CD8-positive, alpha-beta memory T cell (primary cell): Measurements from ENCODE around the gene NFATC2. TPM values are rescaled to one million over a fixed set of nuclear protein-coding genes. Genes with fewer than 3 reads are reported as not detected.

Experiments
- CTCF ChIA-PET: fragments of 350-600 bp; sonication (Branson Sonifier 250); formaldehyde crosslinking; loops from one replicate; lab custom pipeline; 2021; ENCODE audit warnings: antibody characterized with exemption; lab: Charles Lee
- POLR2A ChIA-PET: fragments of 350-600 bp; sonication (Branson Sonifier 250); formaldehyde crosslinking; loops from one replicate; lab custom pipeline; 2021; ENCODE audit warnings: antibody characterized with exemption; lab: Charles Lee
- DNase-seq, 5 donors: peaks; one replicate each; pipeline versions ENCODE4 v3.0.0 to v3.0.0-alpha.2; 2020 to 2022; ENCODE audit warnings: mixed read lengths in 1 of 5
- H3K27ac ChIP-seq: one replicate; pipeline ENCODE4 v1.7.0; 2013; ENCODE audit warnings: low read depth, mild to moderate bottlenecking, low read length, moderate library complexity
- H3K27me3 ChIP-seq: 2 replicates; pipeline ENCODE4 v1.7.0; 2013; ENCODE audit warnings: low read length, mild to moderate bottlenecking; ENCODE audit not compliant: insufficient read depth, poor library complexity, severe bottlenecking
- H3K36me3 ChIP-seq: 2 replicates; pipeline ENCODE4 v1.7.0; 2013; ENCODE audit warnings: mild to moderate bottlenecking, low read length, moderate library complexity; ENCODE audit not compliant: insufficient read depth
- H3K4me1 ChIP-seq: 2 replicates; pipeline ENCODE4 v1.7.0; 2013; ENCODE audit warnings: mild to moderate bottlenecking, low read length, moderate library complexity; ENCODE audit not compliant: insufficient read depth
- H3K4me3 ChIP-seq: 2 replicates; pipeline ENCODE4 v1.7.0; 2013; ENCODE audit warnings: mild to moderate bottlenecking, low read length
- H3K9me3 ChIP-seq: 2 replicates; pipeline ENCODE4 v1.7.0; 2013; ENCODE audit warnings: mild to moderate bottlenecking, low read length
- H3K27ac Mint-ChIP-seq, 8 donors: one replicate each; pipeline ENCODE4 v1.8.0; 2020 to 2021; ENCODE audit warnings: mixed read lengths in 8 of 8, mild to moderate bottlenecking in 6 of 8, inconsistent platforms in 3 of 8, moderate library complexity in 3 of 8
- H3K27me3 Mint-ChIP-seq, 2 donors: one replicate each; pipeline ENCODE4 v1.8.0; 2020 to 2021; ENCODE audit warnings: mixed read lengths in 2 of 2, mild to moderate bottlenecking in 1 of 2, moderate library complexity in 1 of 2
- H3K36me3 Mint-ChIP-seq, 3 donors: one replicate each; pipeline ENCODE4 v1.8.0; 2020 to 2021; ENCODE audit warnings: mixed read lengths in 3 of 3, inconsistent platforms in 1 of 3, mild to moderate bottlenecking in 1 of 3
- H3K4me1 Mint-ChIP-seq, 3 donors: one replicate each; pipeline ENCODE4 v1.8.0; 2020 to 2021; ENCODE audit warnings: mixed read lengths in 3 of 3, inconsistent platforms in 1 of 3, mild to moderate bottlenecking in 1 of 3
- H3K4me3 Mint-ChIP-seq, 7 donors: one replicate each; pipeline ENCODE4 v1.8.0; 2020 to 2021; ENCODE audit warnings: mixed read lengths in 7 of 7, mild to moderate bottlenecking in 6 of 7, moderate library complexity in 4 of 7, inconsistent platforms in 2 of 7
- H3K9me3 Mint-ChIP-seq, 5 donors: one replicate each; pipeline ENCODE4 v1.8.0; 2020 to 2022; ENCODE audit warnings: mixed read lengths in 5 of 5, mild to moderate bottlenecking in 3 of 5, moderate library complexity in 2 of 5, inconsistent platforms in 1 of 5
- polyA plus RNA-seq: library from polyadenylated mRNA; unstranded; fragments of 300-500 nt; fragmentation: Illumina TruSeq; gene quantifications from one replicate; pipeline ENCODE4 v1.2.3, GENCODE V29; 2021
- total RNA-seq, 2 experiments: library from RNA; stranded (reverse); gene quantifications; one replicate each; pipeline ENCODE4 v1.2.3, GENCODE V29; 2021

The NFATC2 gene
- total and polyA plus RNA-seq, 3 experiments from 2014 or later = 52.1 to 64.4 (median 63.0) TPM

DNA sequence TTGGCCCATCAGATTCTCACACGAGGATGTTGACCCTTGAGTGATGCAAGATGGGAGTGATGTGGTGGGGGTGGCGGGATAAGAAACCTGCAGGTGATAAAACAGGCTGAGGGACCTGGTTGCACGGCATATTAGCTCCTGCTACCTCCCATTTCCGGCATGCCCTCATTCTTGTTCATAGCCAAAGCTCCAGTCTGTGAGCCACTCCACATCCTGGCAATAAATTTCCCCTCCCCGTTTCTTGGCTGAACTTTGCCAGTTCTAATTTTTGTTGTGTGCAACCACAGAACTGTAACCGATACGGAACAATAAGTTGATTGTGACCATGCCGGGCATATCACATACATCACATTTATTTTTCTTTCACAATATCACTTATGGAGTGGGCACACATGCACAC, 41.6 kb upstream of the NFATC2 start:
- no peak overlapping the region for H3K4me3 ChIP-seq
- Mint-ChIP-seq H3K4me1 (peaks cover 12 to 23% (median 15%) of the 10 kb centered on the region in 3 donors), H3K36me3 (no peaks in the 10 kb centered on the region), H3K27me3 (peaks cover 0 to 3% of the 10 kb centered on the region in 2 donors), H3K4me3 (no peak overlapping the region), H3K27ac (no peak overlapping the region), H3K9me3 (no peaks in the 10 kb centered on the region)
- POLR2A ChIA-PET = no interaction called here
- no peaks in the 10 kb centered on the region for H3K9me3 ChIP-seq
- H3K36me3 ChIP-seq = no peaks in the 10 kb centered on the region
- no peak overlapping the region for H3K27ac ChIP-seq
- DNase-seq = no peak
- H3K27me3 ChIP-seq = no peaks in the 10 kb centered on the region
- CTCF ChIA-PET = interaction anchor here (1.5 kb wide), 1 partner anchor 161 kb away, joined by 4 read pairs; no protein-coding TSS in a partner anchor
- H3K4me1 ChIP-seq = peaks cover 6% of the 10 kb centered on the region

- no peak for DNase-seq
- peaks cover 6% of the 10 kb centered on the region for H3K4me1 ChIP-seq
- Mint-ChIP-seq H3K4me1 (peaks cover 10 to 18% (median 11%) of the 10 kb centered on the region in 3 donors), H3K27me3 (peaks cover 0 to 3% of the 10 kb centered on the region in 2 donors), H3K27ac (no peak overlapping the region), H3K9me3 (no peaks in the 10 kb centered on the region), H3K4me3 (no peak overlapping the region), H3K36me3 (no peaks in the 10 kb centered on the region)
- ChIA-PET CTCF (interaction anchor here (1.1 to 1.5 kb wide), 2 partner anchors 11 to 160 kb away, joined by 4 to 7 read pairs; no protein-coding TSS in a partner anchor), POLR2A (no interaction called here)
- H3K36me3 ChIP-seq = no peaks in the 10 kb centered on the region
- no peak overlapping the region for H3K4me3 ChIP-seq
- no peaks in the 10 kb centered on the region for H3K9me3 ChIP-seq
- H3K27ac ChIP-seq = no peak overlapping the region
- no peaks in the 10 kb centered on the region for H3K27me3 ChIP-seq
Observed at GRCh38 chr20:51583499-51583898, 41.0 kb upstream of the NFATC2 start.

- peaks cover 6% of the 10 kb centered on the region for H3K4me1 ChIP-seq
Observed at GRCh38 chr20:51583073-51583472, 40.6 kb upstream of the NFATC2 start.

GRCh38 chr20:51581571-51581970, 39.1 kb upstream of the NFATC2 start:
- Histone ChIP-seq H3K27ac (no peak overlapping the region), H3K4me1 (peaks cover 6% of the 10 kb centered on the region), H3K9me3 (no peaks in the 10 kb centered on the region), H3K36me3 (no peaks in the 10 kb centered on the region), H3K4me3 (no peak overlapping the region), H3K27me3 (no peaks in the 10 kb centered on the region)
- H3K36me3 Mint-ChIP-seq = no peaks in the 10 kb centered on the region
- peak overlapping the region in 2 of 8 donors; percentile 41 to 77 for H3K27ac Mint-ChIP-seq
- H3K27me3 Mint-ChIP-seq = peaks cover 0 to 3% of the 10 kb centered on the region in 2 donors
- POLR2A ChIA-PET = no interaction called here
- peaks cover 6 to 11% (median 7%) of the 10 kb centered on the region in 3 donors for H3K4me1 Mint-ChIP-seq
- CTCF ChIA-PET = no interaction called here
- no peaks in the 10 kb centered on the region for H3K9me3 Mint-ChIP-seq
- no peak overlapping the region for H3K4me3 Mint-ChIP-seq
- DNase-seq = no peak

More at GRCh38 chr20:51583073-51583472, 40.6 kb upstream of the NFATC2 start:
- no peak overlapping the region for H3K27ac Mint-ChIP-seq
- no peak for DNase-seq
- H3K4me3 ChIP-seq = no peak overlapping the region
- H3K9me3 Mint-ChIP-seq = no peaks in the 10 kb centered on the region
- POLR2A ChIA-PET = no interaction called here
- peaks cover 6 to 14% (median 7%) of the 10 kb centered on the region in 3 donors for H3K4me1 Mint-ChIP-seq
- H3K27me3 Mint-ChIP-seq = peaks cover 0 to 3% of the 10 kb centered on the region in 2 donors
- H3K36me3 ChIP-seq = no peaks in the 10 kb centered on the region
- H3K4me3 Mint-ChIP-seq = no peak overlapping the region
- CTCF ChIA-PET = interaction anchor here (1.1 to 1.5 kb wide), 2 partner anchors 12 to 160 kb away, joined by 4 to 7 read pairs; no protein-coding TSS in a partner anchor
- no peaks in the 10 kb centered on the region for H3K36me3 Mint-ChIP-seq
- H3K27me3 ChIP-seq = no peaks in the 10 kb centered on the region
- H3K27ac ChIP-seq = no peak overlapping the region
- no peaks in the 10 kb centered on the region for H3K9me3 ChIP-seq

DNA sequence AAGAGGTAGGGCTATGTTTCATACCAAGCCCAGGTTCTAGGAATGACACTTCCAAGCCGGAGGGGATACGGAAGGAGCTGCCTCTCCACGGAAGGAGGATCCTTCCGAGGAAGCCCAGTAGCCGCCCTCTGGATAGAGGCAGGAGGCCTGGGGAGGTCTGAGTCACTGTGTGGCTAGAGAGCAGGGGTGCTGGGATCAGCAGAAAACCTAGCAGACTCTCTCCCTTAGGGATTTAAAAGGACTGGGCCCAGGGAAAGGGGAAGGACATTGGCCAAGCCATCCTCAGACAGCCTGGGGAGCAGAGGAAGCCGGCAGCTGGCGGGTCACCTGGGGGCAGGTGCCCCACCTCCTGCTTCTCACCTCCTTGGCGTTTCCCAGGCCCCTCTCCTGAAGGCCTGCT, 36.6 kb upstream of the NFATC2 start:
- no peak overlapping the region for H3K4me3 Mint-ChIP-seq
- peaks cover 0 to 1% of the 10 kb centered on the region in 2 donors for H3K27me3 Mint-ChIP-seq
- Histone ChIP-seq H3K4me3 (no peak overlapping the region), H3K27me3 (no peaks in the 10 kb centered on the region), H3K9me3 (no peaks in the 10 kb centered on the region), H3K4me1 (no peaks in the 10 kb centered on the region), H3K27ac (no peak overlapping the region), H3K36me3 (no peaks in the 10 kb centered on the region)
- no peaks in the 10 kb centered on the region for H3K9me3 Mint-ChIP-seq
- ChIA-PET CTCF (no interaction called here), POLR2A (no interaction called here)
- no peak for DNase-seq
- peaks cover 0 to 2% (median 0%) of the 10 kb centered on the region in 3 donors for H3K36me3 Mint-ChIP-seq
- peaks cover 0 to 3% (median 0%) of the 10 kb centered on the region in 3 donors for H3K4me1 Mint-ChIP-seq
- H3K27ac Mint-ChIP-seq = no peak overlapping the region

DNA sequence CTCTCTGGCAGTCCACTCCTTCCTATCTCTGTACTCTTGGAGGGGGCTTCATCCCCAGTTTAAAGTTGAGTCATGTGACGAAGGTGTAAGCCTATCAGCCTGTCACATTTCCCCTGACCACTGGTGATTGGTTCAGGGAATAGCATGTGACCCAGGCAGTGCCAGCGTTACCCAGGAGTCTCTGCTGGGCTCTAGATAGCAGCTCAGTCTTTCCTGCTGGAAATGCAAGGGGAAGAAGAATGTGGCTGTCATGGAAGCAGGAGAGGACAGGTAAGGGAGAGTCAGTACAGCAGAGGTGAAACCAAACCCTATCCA, 35.6 kb upstream of the NFATC2 start:
- Mint-ChIP-seq H3K27ac (no peak overlapping the region), H3K4me3 (no peak overlapping the region), H3K4me1 (peaks cover 0 to 3% (median 0%) of the 10 kb centered on the region in 3 donors), H3K9me3 (no peaks in the 10 kb centered on the region), H3K27me3 (peaks cover 0 to 1% of the 10 kb centered on the region in 2 donors), H3K36me3 (peaks cover 0 to 2% (median 0%) of the 10 kb centered on the region in 3 donors)
- Histone ChIP-seq H3K4me1 (no peaks in the 10 kb centered on the region), H3K9me3 (no peaks in the 10 kb centered on the region), H3K27me3 (no peaks in the 10 kb centered on the region), H3K36me3 (no peaks in the 10 kb centered on the region), H3K4me3 (no peak overlapping the region), H3K27ac (no peak overlapping the region)
- ChIA-PET POLR2A (no interaction called here), CTCF (no interaction called here)
- DNase-seq = no peak

- Mint-ChIP-seq H3K4me3 (no peak overlapping the region), H3K4me1 (peaks cover 0 to 3% (median 0%) of the 10 kb centered on the region in 3 donors), H3K36me3 (peaks cover 0 to 2% (median 0%) of the 10 kb centered on the region in 3 donors), H3K27me3 (peaks cover 0 to 1% of the 10 kb centered on the region in 2 donors), H3K27ac (no peak overlapping the region), H3K9me3 (no peaks in the 10 kb centered on the region)
- H3K27ac ChIP-seq = no peak overlapping the region
- H3K4me3 ChIP-seq = no peak overlapping the region
- H3K4me1 ChIP-seq = no peaks in the 10 kb centered on the region
- no peaks in the 10 kb centered on the region for H3K36me3 ChIP-seq
- DNase-seq = no peak
- no peaks in the 10 kb centered on the region for H3K9me3 ChIP-seq
- H3K27me3 ChIP-seq = no peaks in the 10 kb centered on the region
- ChIA-PET CTCF (interaction anchor here (0.6 kb wide), 1 partner anchor 68 kb away, joined by 3 read pairs; no protein-coding TSS in a partner anchor), POLR2A (no interaction called here)
Observed at GRCh38 chr20:51577432-51578144, 35.1 kb upstream of the NFATC2 start.

DNA sequence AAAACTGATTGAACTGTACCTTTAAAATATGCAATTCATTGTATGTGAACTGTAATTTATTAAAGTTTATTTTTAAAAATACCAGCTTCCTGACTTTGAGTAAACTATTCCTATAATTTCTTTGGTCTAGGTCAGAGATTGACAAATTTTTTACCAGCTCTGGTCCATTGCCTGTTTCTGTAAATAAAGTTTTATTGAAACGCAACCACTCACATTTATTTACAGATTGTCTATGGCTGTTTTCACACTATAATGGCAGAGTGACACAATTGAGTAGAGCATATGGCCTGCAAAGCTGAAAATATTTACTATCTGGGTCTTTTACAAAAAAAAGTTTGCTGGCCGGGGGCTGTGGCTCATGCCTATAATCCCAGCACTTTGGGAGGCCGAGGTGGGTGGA, 33.0 kb upstream of the NFATC2 start:
- POLR2A ChIA-PET = no interaction called here
- no peaks in the 10 kb centered on the region for H3K9me3 Mint-ChIP-seq
- no peaks in the 10 kb centered on the region for H3K36me3 ChIP-seq
- CTCF ChIA-PET = interaction anchor here (1.1 kb wide), 1 partner anchor 10 kb away, joined by 3 read pairs; no protein-coding TSS in a partner anchor
- DNase-seq = no peak
- H3K4me3 ChIP-seq = no peak overlapping the region
- no peaks in the 10 kb centered on the region for H3K4me1 ChIP-seq
- H3K4me3 Mint-ChIP-seq = no peak overlapping the region
- H3K27me3 ChIP-seq = no peaks in the 10 kb centered on the region
- H3K9me3 ChIP-seq = no peaks in the 10 kb centered on the region
- peaks cover 0 to 1% of the 10 kb centered on the region in 2 donors for H3K27me3 Mint-ChIP-seq
- no peak overlapping the region for H3K27ac ChIP-seq
- peaks cover 0 to 2% (median 0%) of the 10 kb centered on the region in 3 donors for H3K36me3 Mint-ChIP-seq
- no peaks in the 10 kb centered on the region for H3K4me1 Mint-ChIP-seq
- H3K27ac Mint-ChIP-seq = no peak overlapping the region
